Gastrocnemius medialis (tissue), 4 donors: ENCODE results near the gene SCGB1A1. TPM values are rescaled to one million over a fixed set of nuclear protein-coding genes. Genes with fewer than 3 reads are reported as not detected.

Experiments used
- ATAC-seq, 2 donors: fragments of 150-250 bp; one replicate each; pipeline ENCODE4 v1.9.1; 2016
- DNase-seq, 2 donors: peaks; one replicate each; pipeline ENCODE4 v3.0.0-alpha.2; 2019
- H3K27ac ChIP-seq, 4 donors: fragments of 200-600 bp; sonication (generic); 1 replicate in 1 of 4; 2 replicates in 3 of 4; pipeline ENCODE4 v1.5.1; 2016 to 2018; ENCODE audit warnings: mild to moderate bottlenecking in 2 of 4, moderate library complexity in 1 of 4
- H3K27me3 ChIP-seq, 3 donors: fragments of 200-600 bp; sonication (generic) in 2 of 3; 1 replicate in 1 of 3; 2 replicates in 2 of 3; pipeline versions ENCODE4 v1.5.1 to v1.6.0; 2016 to 2019; ENCODE audit warnings: mild to moderate bottlenecking in 1 of 3, moderate library complexity in 1 of 3
- H3K36me3 ChIP-seq, 2 donors: fragments of 200-600 bp; sonication (generic) in 1 of 2; one replicate each; pipeline ENCODE4 v1.5.1; 2017 to 2018
- H3K4me1 ChIP-seq, 2 donors: fragments of 200-600 bp; sonication (generic) in 1 of 2; one replicate each; pipeline ENCODE4 v1.5.1; 2016 to 2017; ENCODE audit warnings: mild to moderate bottlenecking in 2 of 2
- H3K4me3 ChIP-seq, 4 donors: fragments of 200-600 bp; sonication (generic) in 3 of 4; 1 replicate in 1 of 4; 2 replicates in 3 of 4; pipeline ENCODE4 v1.5.1; 2016 to 2019; ENCODE audit warnings: mild to moderate bottlenecking in 2 of 4
- H3K9me3 ChIP-seq, 3 donors: fragments of 200-600 bp; sonication (generic) in 2 of 3; 1 replicate in 1 of 3; 2 replicates in 2 of 3; pipeline ENCODE4 v1.5.1; 2016 to 2019
- CTCF ChIP-seq, 5 experiments: fragments of 450-650 bp in 3 of 5; fragments of 200-600 bp in 2 of 5; sonication (generic) in 2 of 5; IDR thresholded peaks in 4 of 5; conservative IDR thresholded peaks in 1 of 5; 1 replicate in 4 of 5; 2 replicates in 1 of 5; pipeline ENCODE4 v1.5.1; 2016 to 2019; ENCODE audit warnings: antibody characterized with exemption in 5 of 5, mild to moderate bottlenecking in 3 of 5, moderate library complexity in 3 of 5
- POLR2A ChIP-seq, 2 donors: fragments of 450-650 bp; IDR thresholded peaks; one replicate each; pipeline ENCODE4 v1.6.1; 2017; ENCODE audit warnings: antibody characterized with exemption in 2 of 2, mild to moderate bottlenecking in 2 of 2, moderate library complexity in 2 of 2
- in situ Hi-C, 4 donors: fragments of 200-750 bp; cut with MboI; loops; one replicate each; pipeline versions ENCODE4 v1.15.0 to v1.8.0; 2017; ENCODE audit warnings: low sequenced_read_pairs in 4 of 4
- intact Hi-C: fragments of 100-400 bp; cut with DNase I; formaldehyde crosslinking; loops from one replicate; pipeline ENCODE4 v1.15.1; 2023; ENCODE audit warnings: low total_unique reads
- total RNA-seq, 4 donors: library from RNA; depleted of rRNA; stranded (reverse); fragments of >200 nt; gene quantifications; one replicate each; pipeline versions ENCODE4 v1.1.0 to v1.2.3, GENCODE V29; 2016

The SCGB1A1 gene
- total RNA-seq, 4 donors from 2014 or later = not detected

GRCh38 chr11:62387381-62387780 is 31.5 kb upstream of the SCGB1A1 start:
- no peaks in the 10 kb centered on the region for H3K36me3 ChIP-seq
- no peaks in the 10 kb centered on the region for H3K4me1 ChIP-seq
- no peak for ATAC-seq
- in situ Hi-C loops = loop anchor here (10.0 to 25.0 kb wide), 3 partner anchors 300 to 475 kb away; partner anchors contain the start of genes LRRN4CL (in 2 of the 4) and UBXN1 (in 2 of the 4)
- H3K27ac ChIP-seq = no peak overlapping the region
- DNase-seq = no peak
- no peak overlapping the region for H3K4me3 ChIP-seq
- TF ChIP-seq CTCF (IDR thresholded peaks at IDR 0.05 in 4 of 5, conservative IDR thresholded peaks at IDR 0.05 in 1 of 5) = no peak
- no peak for TF ChIP-seq POLR2A (IDR thresholded peaks at IDR 0.05)
- no peaks in the 10 kb centered on the region for H3K9me3 ChIP-seq
- H3K27me3 ChIP-seq = no peaks in the 10 kb centered on the region
- intact Hi-C loops = no loop called here

- Histone ChIP-seq H3K4me3 (no peak overlapping the region), H3K4me1 (no peaks in the 10 kb centered on the region)
- intact Hi-C loops = no loop called here
Measured at GRCh38 chr11:62388999-62389398, 29.8 kb upstream of the SCGB1A1 start.

GRCh38 chr11:62390237-62390636 is 28.6 kb upstream of the SCGB1A1 start:
- DNase-seq = no peak
- no peaks in the 10 kb centered on the region for H3K9me3 ChIP-seq
- H3K27ac ChIP-seq = no peak overlapping the region
- intact Hi-C loops = no loop called here
- no peaks in the 10 kb centered on the region for H3K27me3 ChIP-seq
- H3K36me3 ChIP-seq = no peaks in the 10 kb centered on the region
- no peak overlapping the region for H3K4me3 ChIP-seq
- in situ Hi-C loops = loop anchor here (10.0 to 25.0 kb wide), 3 partner anchors 165 to 472 kb away; partner anchors contain the start of genes LRRN4CL (in 2 of the 4) and UBXN1 (in 2 of the 4)
- no peak for TF ChIP-seq POLR2A (IDR thresholded peaks at IDR 0.05)
- no peak for TF ChIP-seq CTCF (IDR thresholded peaks at IDR 0.05 in 4 of 5, conservative IDR thresholded peaks at IDR 0.05 in 1 of 5)
- no peak for ATAC-seq
- H3K4me1 ChIP-seq = peaks cover 0 to under 1% of the 10 kb centered on the region in 2 donors

More at GRCh38 chr11:62388999-62389398, 29.8 kb upstream of the SCGB1A1 start:
- ATAC-seq (no peak), DNase-seq (no peak)
- Histone ChIP-seq H3K27ac (no peak overlapping the region), H3K36me3 (no peaks in the 10 kb centered on the region), H3K27me3 (no peaks in the 10 kb centered on the region), H3K9me3 (no peaks in the 10 kb centered on the region)
- TF ChIP-seq CTCF (IDR thresholded peaks at IDR 0.05 in 4 of 5, conservative IDR thresholded peaks at IDR 0.05 in 1 of 5) (no peak), POLR2A (IDR thresholded peaks at IDR 0.05) (no peak)
- in situ Hi-C loops = loop anchor here (10.0 to 25.0 kb wide), 3 partner anchors 298 to 473 kb away; partner anchors contain the start of genes LRRN4CL (in 2 of the 4) and UBXN1 (in 2 of the 4)

- no peak for DNase-seq
- no peaks in the 10 kb centered on the region for H3K27me3 ChIP-seq
- no peak for TF ChIP-seq POLR2A (IDR thresholded peaks at IDR 0.05)
- TF ChIP-seq CTCF (IDR thresholded peaks at IDR 0.05 in 4 of 5, conservative IDR thresholded peaks at IDR 0.05 in 1 of 5) = no peak
- no peaks in the 10 kb centered on the region for H3K9me3 ChIP-seq
- no peak overlapping the region for H3K27ac ChIP-seq
- ATAC-seq = no peak
- in situ Hi-C loops (loop anchor here (10.0 to 25.0 kb wide), 3 partner anchors 164 to 472 kb away; partner anchors contain the start of genes LRRN4CL (in 2 of the 4) and UBXN1 (in 2 of the 4)), intact Hi-C loops (no loop called here)
- no peaks in the 10 kb centered on the region for H3K36me3 ChIP-seq
- no peak overlapping the region for H3K4me3 ChIP-seq
- H3K4me1 ChIP-seq = peaks cover 0 to 3% of the 10 kb centered on the region in 2 donors
Measured at GRCh38 chr11:62390722-62391121, 28.1 kb upstream of the SCGB1A1 start.
